IMR-90 (cell line): ENCODE data around the gene RAP1GAP. TPM values are rescaled to one million over a fixed set of nuclear protein-coding genes. Genes with fewer than 3 reads are reported as not detected.

Source experiments
- ATAC-seq: fragments of 200-7000 bp; cut with Tn5 transposase; 2 replicates; pipeline ENCODE4 v1.9.1; 2020; ENCODE audit warnings: low read depth, mild to moderate bottlenecking, moderate library complexity
- BruUV-seq: library from RNA; stranded (reverse); fragments of 400-500 nt; replicated peaks from 2 replicates; lab custom pipeline; 2021; lab: Mats Ljungman, UMichigan
- CTCF ChIA-PET: fragments of 300-600 bp; formaldehyde crosslinking; extraction: SDS; loops from one replicate; lab custom pipeline; 2021; ENCODE audit warnings: antibody characterized with exemption; lab: Yijun Ruan, JAX
- POLR2A ChIA-PET: fragments of 300-600 bp; sonication (Branson Sonifier 250); formaldehyde crosslinking; loops from one replicate; lab custom pipeline; 2022; ENCODE audit warnings: antibody characterized with exemption; ENCODE audit not compliant: unreplicated experiment; lab: Charles Lee
- DNase-seq: peaks from one replicate; pipeline ENCODE4 v3.0.0; 2013
- H2AFZ ChIP-seq: replicated peaks from 2 replicates; pipeline ENCODE3; 2013; ENCODE audit warnings: low read length, mild to moderate bottlenecking; ENCODE audit not compliant: poor library complexity
- H2AK5ac ChIP-seq: 2 replicates; pipeline ENCODE4 v1.6.1; 2013; ENCODE audit warnings: low read depth, low read length, inconsistent platforms
- H2AK9ac ChIP-seq: replicated peaks from 2 replicates; pipeline ENCODE3; 2013; ENCODE audit warnings: mild to moderate bottlenecking, low read depth, low read length, moderate library complexity; ENCODE audit not compliant: poor library complexity
- H2BK120ac ChIP-seq: 2 replicates; pipeline ENCODE4 v1.6.1; 2013; ENCODE audit warnings: low read depth, low read length, inconsistent platforms
- H2BK15ac ChIP-seq: 3 replicates; pipeline ENCODE4 v1.6.1; 2013; ENCODE audit warnings: low read depth, low read length, inconsistent platforms
- H2BK20ac ChIP-seq: 2 replicates; pipeline ENCODE4 v1.6.1; 2013; ENCODE audit warnings: low read depth, mild to moderate bottlenecking, inconsistent platforms, low read length, moderate library complexity
- H2BK5ac ChIP-seq: 2 replicates; pipeline ENCODE4 v1.6.1; 2013; ENCODE audit warnings: mild to moderate bottlenecking, low read depth, low read length, inconsistent platforms; ENCODE audit not compliant: poor library complexity, severe bottlenecking
- H3K14ac ChIP-seq: replicated peaks from 2 replicates; pipeline ENCODE4 v1.6.1; 2013; ENCODE audit warnings: low read depth, low read length, inconsistent platforms
- H3K18ac ChIP-seq: 2 replicates; pipeline ENCODE4 v1.6.1; 2013; ENCODE audit warnings: low read depth, low read length, control low read depth
- H3K23ac ChIP-seq: 2 replicates; pipeline ENCODE4 v1.6.1; 2013; ENCODE audit warnings: low read depth, low read length, inconsistent platforms
- H3K27ac ChIP-seq: 2 replicates; pipeline ENCODE4 v1.5.1; 2013; ENCODE audit warnings: mild to moderate bottlenecking, control low read depth, low read length; ENCODE audit not compliant: insufficient read depth
- H3K27me3 ChIP-seq: 2 replicates; pipeline ENCODE4 v1.6.1; 2013; ENCODE audit warnings: low read length; ENCODE audit not compliant: control insufficient read depth, insufficient read depth
- H3K36me3 ChIP-seq: 2 replicates; pipeline ENCODE4 v1.6.1; 2013; ENCODE audit warnings: low read length, mixed read lengths; ENCODE audit not compliant: control insufficient read depth, insufficient read depth
- H3K4ac ChIP-seq: 2 replicates; pipeline ENCODE4 v1.6.1; 2013; ENCODE audit warnings: low read depth, low read length, inconsistent platforms
- H3K4me1 ChIP-seq: 2 replicates; pipeline ENCODE4 v1.6.1; 2013; ENCODE audit warnings: low read length, mixed read lengths; ENCODE audit not compliant: control insufficient read depth, insufficient read depth
- H3K4me2 ChIP-seq: 2 replicates; pipeline ENCODE4 v1.6.1; 2013; ENCODE audit warnings: low read depth, mild to moderate bottlenecking, control low read depth, low read length, moderate library complexity
- H3K4me3 ChIP-seq: 2 replicates; pipeline ENCODE4 v1.5.1; 2013; ENCODE audit warnings: low read depth, mild to moderate bottlenecking, control low read depth, low read length, moderate library complexity; ENCODE audit not compliant: insufficient read depth
- H3K56ac ChIP-seq: 2 replicates; pipeline ENCODE4 v1.6.1; 2013; ENCODE audit warnings: low read length, inconsistent platforms; ENCODE audit not compliant: insufficient read depth; ENCODE audit errors: extremely low read depth
- H3K79me1 ChIP-seq, 2 experiments: 2 replicates each; pipeline ENCODE4 v1.6.1; 2013; ENCODE audit warnings: low read length in 2 of 2, inconsistent platforms in 1 of 2, low read depth in 1 of 2
- H3K9ac ChIP-seq: 2 replicates; pipeline ENCODE4 v1.6.1; 2013; ENCODE audit warnings: low read depth, low read length, control low read depth
- H3K9me1 ChIP-seq: 2 replicates; pipeline ENCODE4 v1.6.1; 2013; ENCODE audit warnings: low read length, inconsistent platforms; ENCODE audit not compliant: insufficient read depth
- H3K9me3 ChIP-seq: 2 replicates; pipeline ENCODE4 v1.6.1; 2013; ENCODE audit warnings: low read length; ENCODE audit not compliant: control insufficient read depth, insufficient read depth
- H4K20me1 ChIP-seq: 2 replicates; pipeline ENCODE4 v1.6.1; 2013; ENCODE audit warnings: low read length, inconsistent platforms; ENCODE audit not compliant: insufficient read depth
- H4K5ac ChIP-seq: 2 replicates; pipeline ENCODE4 v1.6.1; 2013; ENCODE audit warnings: mild to moderate bottlenecking, low read depth, low read length, control low read depth
- H4K8ac ChIP-seq, 2 experiments: 2 replicates each; pipeline ENCODE4 v1.6.1; 2013; ENCODE audit warnings: low read depth in 2 of 2, low read length in 2 of 2, control low read depth in 1 of 2, inconsistent platforms in 1 of 2
- H4K91ac ChIP-seq: 2 replicates; pipeline ENCODE4 v1.6.1; 2013; ENCODE audit warnings: low read depth, low read length, inconsistent platforms; ENCODE audit not compliant: insufficient read depth
- CEBPB ChIP-seq: IDR thresholded peaks from 2 replicates; pipeline ENCODE4 v1.6.1; 2012; ENCODE audit warnings: low read depth, low read length, improper control_type of control experiment
- MAZ ChIP-seq: IDR thresholded peaks from 2 replicates; pipeline ENCODE4 v1.6.1; 2012; ENCODE audit warnings: low read depth, mild to moderate bottlenecking, low read length, improper control_type of control experiment, moderate library complexity, borderline replicate concordance
- MXI1 ChIP-seq: IDR thresholded peaks from 2 replicates; pipeline ENCODE4 v1.6.1; 2012; ENCODE audit warnings: low read depth, mild to moderate bottlenecking, low read length, moderate library complexity, borderline replicate concordance
- POLR2A ChIP-seq: IDR thresholded peaks from 2 replicates; pipeline ENCODE4 v1.6.1; 2012; ENCODE audit warnings: mild to moderate bottlenecking, low read depth, low read length
- RCOR1 ChIP-seq: IDR thresholded peaks from 2 replicates; pipeline ENCODE4 v1.6.1; 2012; ENCODE audit warnings: mild to moderate bottlenecking, low read length, improper control_type of control experiment; ENCODE audit not compliant: insufficient replicate concordance
- WGBS, 2 experiments: methylation state at CpG; one replicate each; pipeline versions ENCODE4 v1.1.5 to v1.1.7; 2013; ENCODE audit warnings: missing lambda C conversion rate in 2 of 2; ENCODE audit not compliant: insufficient read length in 1 of 2; ENCODE audit errors: extremely low coverage in 2 of 2; 5-methylcytosine and 5-hydroxymethylcytosine counted together
- dilution Hi-C: fragments of 300-500 bp; cut with HindIII; formaldehyde crosslinking; loops from one replicate; pipeline ENCODE4 v1.14.3; 2018; ENCODE audit warnings: low sequenced_read_pairs; ENCODE audit not compliant: unreplicated experiment
- in situ Hi-C: fragments of 300-500 bp; cut with MboI; formaldehyde crosslinking; loops from 3 replicates; pipeline ENCODE4 v1.14.3; 2019; ENCODE audit warnings: low sequenced_read_pairs, inconsistent platforms, mixed read lengths
- intact Hi-C: fragments of 100-400 bp; cut with micrococcal nuclease; formaldehyde crosslinking; loops from 2 replicates; pipeline ENCODE4 v1.10.0; 2022
- polyA plus RNA-seq, 3 experiments: library from polyadenylated mRNA; depleted of rRNA; stranded (reverse); fragments of >200 nt; gene quantifications; 2 replicates each; pipeline ENCODE4 v1.2.3, GENCODE V29; 2012; ENCODE audit warnings: low replicate concordance in 1 of 3
- total RNA-seq: library from RNA; depleted of rRNA; stranded (reverse); fragments of >200 nt; gene quantifications from 2 replicates; pipeline ENCODE4 v1.2.3, GENCODE V29; 2012

The RAP1GAP gene
- total and polyA plus RNA-seq, 2 of the 4 experiments (the other 2 are of a cell fraction): under 0.01 to 0.10 TPM

DNA sequence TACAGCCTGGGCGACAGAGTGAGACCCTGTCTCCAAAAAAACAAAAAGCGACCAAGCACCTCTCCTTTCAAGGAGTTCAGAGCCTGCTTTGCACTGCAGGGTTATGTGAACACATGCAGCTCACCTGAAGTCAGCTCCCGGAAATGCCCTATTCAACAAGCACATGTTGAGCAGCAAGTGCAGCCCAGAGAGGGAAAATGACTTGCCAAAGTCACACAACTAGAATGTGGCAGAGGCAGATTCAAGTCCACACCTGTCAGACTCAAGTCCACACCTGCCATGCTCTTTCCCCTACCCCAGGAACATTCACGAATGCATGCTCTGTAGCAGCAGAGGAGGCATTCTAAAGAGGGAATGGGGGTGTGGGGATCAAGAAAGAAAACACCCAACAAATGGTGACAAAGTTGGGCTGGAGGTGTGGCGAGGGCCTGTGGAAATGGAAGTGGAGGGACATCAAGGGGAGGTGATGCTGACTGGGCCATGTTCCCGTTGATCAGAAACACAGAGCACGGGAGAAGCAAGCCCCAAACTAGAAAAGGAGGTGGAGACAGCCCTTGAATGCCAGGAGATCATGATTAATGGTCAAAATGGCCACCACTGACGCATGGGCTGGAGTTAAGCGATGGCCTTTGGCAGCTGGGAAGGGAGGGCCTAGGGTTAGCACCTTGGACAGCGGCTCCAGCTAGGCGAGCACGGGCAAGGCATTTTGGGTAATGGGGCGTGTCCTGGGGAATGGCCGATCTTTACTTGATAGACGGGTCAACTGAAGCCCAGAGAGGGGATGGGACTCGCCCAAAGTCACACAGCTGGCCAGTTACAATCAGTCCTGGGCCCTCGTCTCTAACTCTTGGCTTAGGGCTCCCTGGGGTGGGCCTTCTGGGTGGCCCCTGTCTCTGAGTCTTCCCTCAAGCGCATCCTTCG, 21.5 kb downstream of the RAP1GAP start:
- Histone ChIP-seq H3K27me3 (peaks cover 50% of the 10 kb centered on the region), H3K4me1 (peaks cover 3% of the 10 kb centered on the region; the same call in 1 of the 2 replicates), H3K4me2 (no peak overlapping the region), H2AK9ac (no peak overlapping the region), H3K79me1 (no peaks in the 10 kb centered on the region), H2BK5ac (no peak overlapping the region), H3K56ac (no peak overlapping the region), H3K9ac (no peak overlapping the region), H3K4me3 (no peak overlapping the region), H2BK15ac (no peak overlapping the region), H2AK5ac (no peak overlapping the region), H2BK20ac (no peak overlapping the region), H2AFZ (no peak overlapping the region), H3K27ac (no peak overlapping the region), H3K36me3 (no peaks in the 10 kb centered on the region), H4K8ac (no peak overlapping the region), H4K5ac (no peak overlapping the region), H4K20me1 (peaks cover 4% of the 10 kb centered on the region; the same call in 1 of the 2 replicates), H4K91ac (no peak overlapping the region), H3K14ac (no peak overlapping the region), H3K9me1 (no peaks in the 10 kb centered on the region), H3K9me3 (no peaks in the 10 kb centered on the region), H3K18ac (no peak overlapping the region), H2BK120ac (no peak overlapping the region), H3K4ac (no peak overlapping the region), H3K23ac (no peak overlapping the region)
- POLR2A ChIA-PET: no interaction called here
- DNase-seq (peak; percentile 59), ATAC-seq (peak; percentile 93)
- WGBS, 2 experiments: 26% methylated on average over 13 of the region's 19 CpGs; no CpG with 5 or more reads in 1 of the 2 experiments
- in situ Hi-C loops: no loop called here
- intact Hi-C loops: loop anchor here (1.0 kb wide), 1 partner anchor 12 kb away; no protein-coding TSS in a partner anchor
- CTCF ChIA-PET: interaction anchor here (0.6 to 1.5 kb wide), 2 partner anchors 157 to 1289 kb away, joined by 3 read pairs; no protein-coding TSS in a partner anchor
- dilution Hi-C loops: no loop called here
- TF ChIP-seq MAZ (0 out of 2 replicates have a peak, but pooled peaks have one; percentile 18), RCOR1 (peak; percentile 63), CEBPB (no peak), MXI1 (peak; percentile 67; the same call in 1 of the 2 replicates), POLR2A (no peak)
- BruUV-seq: no TSS peak
